HEK293 (cell line): ENCODE results near the gene NFIC.
A peak's percentile ranks its signal among the peaks of the same experiment; 100 is the strongest.
"Not testable (repeated sequence)": the region's sequence is repeated elsewhere in the genome, so short reads cannot be mapped to it uniquely, and the experiment has no call there.

Source experiments
- CTCF ChIA-PET: fragments of 350-600 bp; formaldehyde crosslinking; extraction: SDS; loops from one replicate; lab custom pipeline; 2021; ENCODE audit warnings: antibody characterized with exemption; lab: Yijun Ruan, JAX
- POLR2A ChIA-PET: fragments of 300-600 bp; formaldehyde crosslinking; extraction: SDS; loops from one replicate; lab custom pipeline; 2020; ENCODE audit warnings: antibody characterized with exemption, inconsistent platforms; lab: Yijun Ruan, JAX
- H3K27ac ChIP-seq: fragments of 200-500 bp; sonication (Bioruptor generic); 2 replicates; pipeline ENCODE4 v1.5.1; 2014; ENCODE audit warnings: low read depth, low read length, control low read depth, inconsistent platforms; ENCODE audit errors: extremely low read depth
- H3K36me3 ChIP-seq, 2 experiments: fragments of 200-500 bp in 1 of 2; sonication (Bioruptor generic) in 1 of 2; 1 replicate in 1 of 2; 2 replicates in 1 of 2; pipeline ENCODE4 v1.5.1; 2014 to 2017; ENCODE audit warnings: inconsistent platforms in 2 of 2, low read length in 2 of 2; ENCODE audit not compliant: control insufficient read depth in 2 of 2, insufficient read depth in 1 of 2
- H3K4me1 ChIP-seq: fragments of 200-500 bp; sonication (Bioruptor generic); 2 replicates; pipeline ENCODE4 v1.5.1; 2014; ENCODE audit warnings: mild to moderate bottlenecking, low read length, inconsistent platforms; ENCODE audit not compliant: control insufficient read depth, insufficient read depth
- H3K4me3 ChIP-seq: 2 replicates; pipeline ENCODE4 v1.5.1; 2011; ENCODE audit warnings: low read depth, mild to moderate bottlenecking, control low read depth, low read length, moderate library complexity
- H3K9me3 ChIP-seq: fragments of 200-500 bp; sonication (Bioruptor generic); 2 replicates; pipeline ENCODE4 v1.5.1; 2014; ENCODE audit warnings: low read depth, low read length, inconsistent platforms; ENCODE audit not compliant: control insufficient read depth, insufficient read depth
- BCL11B ChIP-seq: fragments of 450-650 bp; formaldehyde crosslinking; IDR thresholded peaks from 2 replicates; pipeline ENCODE4 v1.5.1; 2016; ENCODE audit warnings: low read depth, missing biosample characterization, missing genetic modification characterization
- KLF1 ChIP-seq: fragments of 450-650 bp; formaldehyde crosslinking; IDR thresholded peaks from 2 replicates; pipeline ENCODE4 v1.5.1; 2016; ENCODE audit warnings: missing biosample characterization, missing genetic modification characterization
- KLF16 ChIP-seq: fragments of 450-650 bp; formaldehyde crosslinking; IDR thresholded peaks from 2 replicates; pipeline ENCODE4 v1.5.1; 2017; ENCODE audit warnings: missing biosample characterization, missing genetic modification characterization
- OVOL3 ChIP-seq: fragments of 450-650 bp; formaldehyde crosslinking; IDR thresholded peaks from 2 replicates; pipeline ENCODE4 v1.5.1; 2016; ENCODE audit warnings: missing biosample characterization, missing genetic modification characterization
- PRDM10 ChIP-seq: fragments of 450-650 bp; formaldehyde crosslinking; IDR thresholded peaks from 2 replicates; pipeline ENCODE4 v1.5.1; 2016; ENCODE audit warnings: missing biosample characterization, missing genetic modification characterization
- ZBTB17 ChIP-seq: fragments of 450-650 bp; formaldehyde crosslinking; IDR thresholded peaks from 2 replicates; pipeline ENCODE4 v1.5.1; 2016; ENCODE audit warnings: missing biosample characterization, missing genetic modification characterization
- ZNF157 ChIP-seq: fragments of 450-650 bp; formaldehyde crosslinking; IDR thresholded peaks from 2 replicates; pipeline ENCODE4 v1.5.1; 2016; ENCODE audit warnings: missing biosample characterization, missing genetic modification characterization
- ZNF16 ChIP-seq: fragments of 450-650 bp; formaldehyde crosslinking; IDR thresholded peaks from 2 replicates; pipeline ENCODE4 v1.5.1; 2016; ENCODE audit warnings: low read depth, missing biosample characterization, missing genetic modification characterization
- ZNF223 ChIP-seq: fragments of 450-650 bp; formaldehyde crosslinking; IDR thresholded peaks from 2 replicates; pipeline ENCODE4 v1.5.1; 2016; ENCODE audit warnings: missing biosample characterization, missing genetic modification characterization
- ZNF24 ChIP-seq: fragments of 450-650 bp; formaldehyde crosslinking; IDR thresholded peaks from 2 replicates; pipeline ENCODE4 v1.5.1; 2016; ENCODE audit warnings: missing biosample characterization, missing genetic modification characterization
- ZNF26 ChIP-seq: fragments of 450-650 bp; formaldehyde crosslinking; IDR thresholded peaks from 2 replicates; pipeline ENCODE4 v1.5.1; 2016; ENCODE audit warnings: missing biosample characterization, missing genetic modification characterization
- ZNF394 ChIP-seq: fragments of 450-650 bp; formaldehyde crosslinking; IDR thresholded peaks from 2 replicates; pipeline ENCODE4 v1.5.1; 2016; ENCODE audit warnings: missing biosample characterization, missing genetic modification characterization, mild to moderate bottlenecking, moderate library complexity, borderline replicate concordance
- ZNF623 ChIP-seq: fragments of 450-650 bp; formaldehyde crosslinking; IDR thresholded peaks from 2 replicates; pipeline ENCODE4 v1.5.1; 2016; ENCODE audit warnings: missing biosample characterization, missing genetic modification characterization
- ZNF776 ChIP-seq: fragments of 450-650 bp; formaldehyde crosslinking; IDR thresholded peaks from 2 replicates; pipeline ENCODE4 v1.5.0; 2017; ENCODE audit warnings: missing biosample characterization, missing genetic modification characterization, borderline replicate concordance
- ZNF785 ChIP-seq: fragments of 450-650 bp; formaldehyde crosslinking; IDR thresholded peaks from 2 replicates; pipeline ENCODE4 v1.5.1; 2016; ENCODE audit warnings: missing biosample characterization, missing genetic modification characterization
- TF ChIP-seq, protein P1 (sequence below): fragments of 450-650 bp; formaldehyde crosslinking; IDR thresholded peaks from 2 replicates; pipeline ENCODE4 v1.5.1; 2016; ENCODE audit warnings: missing biosample characterization, missing genetic modification characterization

The NFIC gene

GRCh38 chr19:3398900-3399278 lies 32.5 kb downstream of the NFIC start:
- Histone ChIP-seq H3K27ac (no peak overlapping the region), H3K4me1 (no peaks in the 10 kb centered on the region), H3K4me3 (no peak overlapping the region), H3K36me3 (peaks cover 0 to 9% of the 10 kb centered on the region in 2 experiments; a peak in 1 of 3 replicates), H3K9me3 (no peaks in the 10 kb centered on the region)
- CTCF ChIA-PET = interaction anchor here (0.6 kb wide), 1 partner anchor 243 kb away, joined by 3 read pairs; no protein-coding TSS in a partner anchor
- TF ChIP-seq ZNF157 (no peak), KLF1 (tag by site-specific recombination) (peak; percentile 47), ZNF394 (tag by site-specific recombination) (no peak), OVOL3 (no peak), KLF16 (no peak), ZNF26 (tag by site-specific recombination) (no peak)
- POLR2A ChIA-PET = no interaction called here

DNA sequence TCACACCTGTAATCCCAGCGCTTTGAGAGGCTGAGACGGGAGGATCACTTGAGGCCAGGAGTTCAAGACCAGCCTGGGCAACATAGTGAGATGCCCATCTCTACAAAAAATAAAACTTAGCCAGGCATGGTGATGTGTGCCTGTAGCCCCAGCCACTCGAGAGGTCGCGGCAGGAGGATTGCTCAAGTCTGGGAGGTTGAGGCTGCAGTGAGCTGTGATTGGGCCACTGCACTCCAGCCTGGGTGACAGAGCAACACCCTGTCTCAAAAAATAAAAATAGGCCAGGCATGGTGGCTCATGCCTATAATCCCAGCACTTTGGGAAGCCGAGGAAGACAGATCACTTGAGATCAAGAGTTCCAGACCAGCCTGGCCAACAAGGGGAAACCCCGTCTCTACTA lies 32.9 kb downstream of the NFIC start:
- H3K27ac ChIP-seq, H3K4me3 ChIP-seq, POLR2A ChIA-PET, H3K4me1 ChIP-seq, H3K9me3 ChIP-seq, H3K36me3 ChIP-seq: not testable (repeated sequence)
- CTCF ChIA-PET = interaction anchor here (0.6 kb wide), 1 partner anchor 244 kb away, joined by 3 read pairs; no protein-coding TSS in a partner anchor

DNA sequence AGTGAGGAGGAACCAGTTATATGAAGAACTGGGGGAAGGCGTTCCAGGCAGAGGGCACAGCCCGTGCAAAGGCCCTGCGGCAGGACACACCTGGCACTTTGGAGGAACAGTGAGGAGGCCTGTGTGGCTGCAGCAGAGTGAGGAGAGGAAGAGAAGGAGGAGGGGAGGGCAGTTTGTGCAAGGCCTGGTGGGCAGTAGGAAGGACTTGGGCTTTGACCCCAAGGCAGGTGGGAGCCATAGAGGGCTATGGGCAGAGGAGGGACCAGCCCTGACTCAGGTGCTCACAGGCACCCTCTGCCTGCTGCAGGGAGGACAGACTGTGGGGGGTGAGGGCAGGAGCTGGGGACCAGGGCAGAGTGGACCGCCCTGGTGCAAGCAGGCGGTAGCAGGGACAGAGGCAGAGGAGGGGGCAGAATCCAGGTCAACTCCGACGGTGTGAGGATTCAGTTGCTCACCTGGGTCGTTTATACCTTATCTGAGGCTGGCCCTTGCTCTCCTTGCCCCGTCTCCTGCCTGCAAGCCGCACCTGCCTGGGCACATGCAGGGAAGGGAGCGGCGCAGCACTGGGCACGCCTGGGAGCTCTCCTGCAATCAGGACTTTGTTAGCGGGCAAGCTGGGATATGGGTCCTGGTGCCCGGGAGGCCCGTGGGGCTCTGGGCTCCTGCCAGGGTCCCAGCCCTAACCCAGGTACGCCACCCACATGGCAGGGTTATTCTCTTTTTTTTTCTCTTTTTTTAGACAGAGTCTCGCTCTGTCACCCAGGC lies 34.8 kb downstream of the NFIC start:
- H3K9me3 ChIP-seq = no peaks in the 10 kb centered on the region
- H3K27ac ChIP-seq = no peak overlapping the region
- TF ChIP-seq, protein P1, sequence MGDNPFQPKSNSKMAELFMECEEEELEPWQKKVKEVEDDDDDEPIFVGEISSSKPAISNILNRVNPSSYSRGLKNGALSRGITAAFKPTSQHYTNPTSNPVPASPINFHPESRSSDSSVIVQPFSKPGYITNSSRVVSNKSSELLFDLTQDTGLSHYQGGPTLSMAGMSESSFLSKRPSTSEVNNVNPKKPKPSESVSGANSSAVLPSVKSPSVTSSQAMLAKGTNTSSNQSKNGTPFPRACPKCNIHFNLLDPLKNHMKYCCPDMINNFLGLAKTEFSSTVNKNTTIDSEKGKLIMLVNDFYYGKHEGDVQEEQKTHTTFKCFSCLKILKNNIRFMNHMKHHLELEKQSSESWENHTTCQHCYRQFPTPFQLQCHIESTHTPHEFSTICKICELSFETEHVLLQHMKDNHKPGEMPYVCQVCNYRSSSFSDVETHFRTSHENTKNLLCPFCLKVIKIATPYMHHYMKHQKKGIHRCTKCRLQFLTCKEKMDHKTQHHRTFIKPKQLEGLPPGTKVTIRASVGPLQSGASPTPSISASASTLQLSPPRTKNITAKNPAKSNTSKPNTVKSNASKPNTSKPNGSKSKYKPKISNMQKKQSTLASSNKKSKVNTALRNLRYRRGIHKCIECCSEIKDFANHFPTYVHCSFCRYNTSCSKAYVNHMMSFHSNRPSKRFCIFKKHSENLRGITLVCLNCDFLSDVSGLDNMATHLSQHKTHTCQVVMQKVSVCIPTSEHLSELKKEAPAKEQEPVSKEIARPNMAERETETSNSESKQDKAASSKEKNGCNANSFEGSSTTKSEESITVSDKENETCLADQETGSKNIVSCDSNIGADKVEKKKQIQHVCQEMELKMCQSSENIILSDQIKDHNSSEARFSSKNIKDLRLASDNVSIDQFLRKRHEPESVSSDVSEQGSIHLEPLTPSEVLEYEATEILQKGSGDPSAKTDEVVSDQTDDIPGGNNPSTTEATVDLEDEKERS = 0 out of 2 replicates have a peak, but pooled peaks have one; percentile 46
- TF ChIP-seq ZNF223 (tag by site-specific recombination) (no peak), ZNF776 (tag by site-specific recombination) (no peak), ZNF24 (tag by site-specific recombination) (no peak), PRDM10 (tag by site-specific recombination) (no peak), ZNF16 (tag by site-specific recombination) (peak; percentile 93), BCL11B (tag by site-specific recombination) (no peak), ZBTB17 (tag by site-specific recombination) (no peak), ZNF623 (tag by site-specific recombination) (peak; percentile 100), ZNF785 (no peak)
- H3K4me3 ChIP-seq = no peak overlapping the region
- CTCF ChIA-PET = interaction anchor here (0.6 kb wide), 1 partner anchor 103 kb away, joined by 4 read pairs; no protein-coding TSS in a partner anchor
- peaks cover 0 to 9% of the 10 kb centered on the region in 2 experiments; a peak in 1 of 3 replicates for H3K36me3 ChIP-seq
- H3K4me1 ChIP-seq = no peaks in the 10 kb centered on the region
- POLR2A ChIA-PET = interaction anchor here (0.5 kb wide), 1 partner anchor 78 kb away, joined by 4 read pairs; no protein-coding TSS in a partner anchor
